ENCODE measurements around the gene EMILIN2.
A peak's percentile ranks its signal among the peaks of the same experiment; 100 is the strongest.

The EMILIN2 gene

GRCh38 chr18:2959341-2959740 is 112.5 kb downstream of the EMILIN2 start:
- DNase-seq = peak; percentile 3

- DNase-seq = no peak
Measured at GRCh38 chr18:2960983-2961696, 114.3 kb downstream of the EMILIN2 start.

- DNase-seq = no peak
Measured at GRCh38 chr18:2961821-2962220, 115.0 kb downstream of the EMILIN2 start.

GRCh38 chr18:2963048-2963447 is 116.2 kb downstream of the EMILIN2 start:
- DNase-seq = no peak

- no peak for DNase-seq
Measured at GRCh38 chr18:2964361-2965010, 117.7 kb downstream of the EMILIN2 start.

Data from NCI-H2171 treated with DMSO at 0.1 percent for 48 hours (cell line).